ENCODE measurements around the gene DBI. TPM values are rescaled to one million over a fixed set of nuclear protein-coding genes. Genes with fewer than 3 reads are reported as not detected.

Gene DBI
- total and polyA plus RNA-seq, 2 of the 8 experiments (the other 6 are each of a cell fraction or from before 2014, with no cell fraction given): 180 to 212 TPM

GRCh38 chr2:119317554-119317953, 49.2 kb upstream of the DBI start:
- Histone ChIP-seq H3K14ac (ENCODE audit: insufficient read length) (no peak overlapping the region), H3K56ac (replicated peaks; ENCODE audit: insufficient read length, low read depth, low read length) (no peak overlapping the region)
- DNase-seq (ENCODE audit: low read depth in 1 of 2, low spot score in 2 of 2): no peak

More at GRCh38 chr2:119317554-119317953, 49.2 kb upstream of the DBI start:
- H3K9me3 ChIP-seq (ENCODE audit: insufficient read depth in 2 of 2, low read depth in 1 of 2, low read length in 1 of 2): no peaks in the 10 kb centered on the region
- H3K18ac ChIP-seq (ENCODE audit: extremely low read depth, low read length): no peak overlapping the region
- no peaks in the 10 kb centered on the region for H3K27me3 ChIP-seq (replicated peaks in 1 of 4; ENCODE audit: control insufficient read depth in 3 of 4, extremely low read depth in 1 of 4, insufficient read depth in 3 of 4, low read length in 3 of 4)
- H2AFZ ChIP-seq (ENCODE audit: low read length): no peak overlapping the region
- H3K4me2 ChIP-seq (ENCODE audit: insufficient read depth in 1 of 2, low read depth in 2 of 2, low read length in 2 of 2): no peak overlapping the region
- CTCF ChIA-PET (ENCODE audit: partially characterized antibody): no interaction called here
- H4K8ac ChIP-seq (ENCODE audit: extremely low read depth, insufficient read depth, low read length): no peak overlapping the region
- no peak overlapping the region for H2BK15ac ChIP-seq (ENCODE audit: low read length)
- H4K91ac ChIP-seq (replicated peaks; ENCODE audit: insufficient read length, low read length): no peak overlapping the region
- FAIRE-seq: no peak
- POLR2A ChIA-PET (ENCODE audit: partially characterized antibody): no interaction called here
- no peak overlapping the region for H2BK5ac ChIP-seq (ENCODE audit: low read depth, low read length)
- no peak overlapping the region for H3K4ac ChIP-seq (replicated peaks; ENCODE audit: insufficient read length, low read depth, low read length)
- H3K23me2 ChIP-seq (ENCODE audit: low read depth, low read length): no peaks in the 10 kb centered on the region
- H3K23ac ChIP-seq (ENCODE audit: insufficient read length): no peak overlapping the region
- H3K36me3 ChIP-seq (ENCODE audit: control insufficient read depth in 2 of 4, insufficient read depth in 4 of 4, low read length in 3 of 4): no peaks in the 10 kb centered on the region
- no peak overlapping the region for H2BK20ac ChIP-seq (ENCODE audit: low read length)
- no peak overlapping the region for H3K9ac ChIP-seq (replicated peaks in 1 of 4; ENCODE audit: extremely low read depth in 1 of 4, low read depth in 3 of 4, low read length in 3 of 4)
- TF ChIP-seq MAFK (IDR thresholded peaks at IDR 0.05; ENCODE audit: low read depth, low read length): peak; percentile 99
- TF ChIP-seq TBP (IDR thresholded peaks at IDR 0.05; ENCODE audit: low read depth, low read length): no peak
- WGBS, 2 experiments (ENCODE audit: extremely low coverage in 1 of 2, insufficient coverage in 1 of 2, insufficient read length in 1 of 2, insufficient replicate concordance in 2 of 2, low coverage in 1 of 2, low lambda C conversion rate in 2 of 2, missing lambda C conversion rate in 1 of 2): 84% methylated on average over 1 of the region's 1 CpG; no CpG with 5 or more reads in 1 of the 2 experiments
- no peak overlapping the region for H2AK5ac ChIP-seq (ENCODE audit: low read depth, low read length)
- no peak overlapping the region for H2BK12ac ChIP-seq (ENCODE audit: low read depth, low read length)
- H3K79me1 ChIP-seq (ENCODE audit: low read depth, low read length): no peaks in the 10 kb centered on the region
- no peaks in the 10 kb centered on the region; a peak in 1 of 7 replicates for H3K4me1 ChIP-seq (replicated peaks in 1 of 4; ENCODE audit: control insufficient read depth in 3 of 4, insufficient read depth in 4 of 4, low read length in 3 of 4)
- H3K79me2 ChIP-seq (ENCODE audit: control insufficient read depth in 1 of 2, insufficient read depth in 2 of 2, low read length in 2 of 2): no peaks in the 10 kb centered on the region
- no peak overlapping the region for H2BK120ac ChIP-seq (replicated peaks; ENCODE audit: low read depth, low read length)
- H3K27ac ChIP-seq (ENCODE audit: low read depth, low read length): no peak overlapping the region
- H4K5ac ChIP-seq (ENCODE audit: insufficient read length, low read depth, low read length): no peak overlapping the region
- no peak overlapping the region for H3K4me3 ChIP-seq (ENCODE audit: extremely low read depth in 1 of 4, insufficient read depth in 2 of 4, low read depth in 3 of 4, low read length in 4 of 4)
- H4K20me1 ChIP-seq (replicated peaks in 1 of 2; ENCODE audit: control insufficient read depth in 1 of 2, insufficient read depth in 2 of 2, low read length in 2 of 2): peaks cover 0 to 3% of the 10 kb centered on the region in 2 experiments
